ELF-1 (cell line): ENCODE results near the gene OR8B12.

Experiments used
- DNase-seq: peaks from one replicate; pipeline ENCODE4 v3.0.0-alpha.2; 2016; ENCODE audit warnings: low read depth, low spot score

OR8B12 gene, protein sequence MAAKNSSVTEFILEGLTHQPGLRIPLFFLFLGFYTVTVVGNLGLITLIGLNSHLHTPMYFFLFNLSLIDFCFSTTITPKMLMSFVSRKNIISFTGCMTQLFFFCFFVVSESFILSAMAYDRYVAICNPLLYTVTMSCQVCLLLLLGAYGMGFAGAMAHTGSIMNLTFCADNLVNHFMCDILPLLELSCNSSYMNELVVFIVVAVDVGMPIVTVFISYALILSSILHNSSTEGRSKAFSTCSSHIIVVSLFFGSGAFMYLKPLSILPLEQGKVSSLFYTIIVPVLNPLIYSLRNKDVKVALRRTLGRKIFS

DNA sequence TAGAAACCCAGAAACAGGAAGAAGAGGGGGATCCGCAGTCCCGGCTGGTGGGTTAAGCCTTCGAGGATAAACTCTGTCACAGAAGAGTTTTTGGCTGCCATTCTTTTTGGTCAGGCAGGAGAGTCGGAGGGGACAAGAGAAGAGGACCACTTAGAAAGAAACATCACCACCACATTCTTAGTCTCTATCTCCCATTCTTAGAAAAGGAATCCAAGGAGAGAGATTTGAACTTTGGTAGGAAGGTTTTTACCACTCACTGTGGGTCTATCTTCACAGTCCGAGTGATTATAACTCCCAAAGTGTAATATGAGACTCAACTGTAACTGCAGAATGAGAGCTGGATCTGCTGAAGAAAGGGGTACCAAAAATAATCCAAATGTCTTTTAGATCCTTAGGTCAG, at the start of gene OR8B12:
Gene OR8B12 (minus strand): TSS at position 101 of the 400 bp plus-strand sequence. CDS start 0 bp downstream, at position 101.
- no peak for DNase-seq

DNA sequence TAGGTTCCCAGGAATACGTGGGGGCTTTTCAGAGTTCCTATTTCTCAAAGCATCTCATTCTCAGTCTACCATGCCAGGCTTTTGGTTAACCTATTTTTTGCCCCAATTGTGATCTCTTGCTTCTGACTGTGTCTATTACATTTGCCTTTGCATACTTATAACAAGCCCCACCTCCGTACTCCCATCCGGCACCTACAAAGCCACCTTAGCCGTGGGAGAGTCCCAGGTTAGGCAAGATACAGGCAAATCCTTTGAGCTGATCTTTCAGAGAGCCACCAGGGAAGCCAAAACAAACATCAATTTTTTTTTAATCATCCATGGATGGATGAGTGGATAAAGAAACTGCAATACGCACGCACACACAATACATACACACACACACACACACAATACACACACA, 49.2 kb upstream of the OR8B12 start:
- no peak for DNase-seq

DNA sequence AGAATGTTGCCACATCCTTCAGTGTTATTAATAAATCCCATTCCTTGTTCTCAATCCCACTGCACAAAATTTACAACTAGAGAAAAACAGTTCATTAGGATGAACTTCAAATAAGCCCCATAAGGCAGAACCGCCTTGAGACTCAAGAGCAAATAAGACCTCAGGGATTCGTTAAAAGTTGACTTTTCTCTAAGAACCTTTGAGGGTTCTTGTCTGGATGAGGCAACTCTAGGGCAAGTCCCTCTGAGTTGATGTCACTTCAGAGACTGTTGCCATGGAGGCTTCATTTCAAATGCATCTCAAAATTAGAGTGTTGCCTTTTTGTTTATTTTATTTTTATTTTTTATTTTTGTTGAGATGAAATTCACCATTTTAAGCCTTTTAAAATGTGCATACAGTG, 48.0 kb upstream of the OR8B12 start:
- DNase-seq: no peak

DNA sequence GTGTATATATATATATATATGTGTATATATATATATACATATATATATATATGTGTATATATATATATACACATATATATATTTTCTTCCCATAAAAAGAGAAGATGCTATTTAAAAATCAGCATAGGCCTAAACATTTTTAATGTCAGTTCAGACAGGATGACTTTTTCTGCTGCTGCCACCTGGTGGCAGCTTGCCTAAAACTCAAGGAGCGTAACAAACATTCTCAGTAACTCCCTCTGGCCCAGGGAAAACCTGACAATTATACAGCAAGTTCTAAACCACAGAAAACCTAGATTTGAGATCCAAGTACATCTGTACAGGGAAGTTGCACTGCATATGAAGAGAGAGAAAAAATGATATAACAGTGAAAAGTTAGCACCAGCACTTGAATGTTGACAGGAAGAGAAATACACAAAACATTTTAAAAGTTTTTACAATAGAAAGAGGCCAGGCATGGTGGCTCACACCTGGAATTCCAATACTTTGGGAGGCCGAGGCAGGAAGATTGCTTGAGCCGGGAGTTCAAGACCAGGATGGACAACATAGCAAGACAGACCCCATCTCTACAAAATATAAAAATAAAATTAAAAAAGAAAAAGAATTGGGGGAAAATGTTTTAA, 42.9 kb upstream of the OR8B12 start:
- DNase-seq: peak; percentile 59

DNA sequence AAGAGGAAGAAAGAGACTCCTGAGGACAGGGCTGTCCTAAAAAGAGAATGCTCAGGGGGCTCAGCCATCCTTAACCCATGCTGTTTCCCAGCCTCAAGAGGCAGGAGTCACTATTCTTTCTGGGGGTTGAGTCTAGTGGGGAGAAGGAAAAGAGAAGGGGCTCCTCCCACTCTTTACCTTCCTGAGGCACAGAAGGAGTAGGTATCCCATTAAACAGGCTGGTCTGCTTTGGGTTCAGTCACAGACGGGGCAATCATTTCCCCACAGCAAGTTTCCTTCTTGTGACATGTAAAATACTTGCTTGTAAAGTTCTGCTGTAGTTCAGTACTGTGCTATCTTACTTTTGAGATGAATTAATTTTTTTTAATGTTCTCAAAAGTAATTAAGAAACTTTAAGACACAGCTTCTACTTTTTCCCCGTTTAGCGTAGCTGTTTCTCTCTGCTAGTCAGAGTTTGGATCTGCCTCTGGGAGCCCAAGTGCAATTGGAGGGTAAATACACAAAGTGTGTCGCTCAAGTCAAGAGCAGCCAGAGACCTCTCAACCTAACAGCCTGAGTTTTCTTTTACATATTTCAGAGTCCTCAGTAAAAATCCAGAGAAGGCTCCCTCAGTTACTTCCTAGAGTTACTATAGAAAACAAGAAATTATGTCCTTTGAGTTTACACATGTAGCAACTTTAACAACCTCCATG, 41.4 kb upstream of the OR8B12 start:
- DNase-seq: no peak

DNA sequence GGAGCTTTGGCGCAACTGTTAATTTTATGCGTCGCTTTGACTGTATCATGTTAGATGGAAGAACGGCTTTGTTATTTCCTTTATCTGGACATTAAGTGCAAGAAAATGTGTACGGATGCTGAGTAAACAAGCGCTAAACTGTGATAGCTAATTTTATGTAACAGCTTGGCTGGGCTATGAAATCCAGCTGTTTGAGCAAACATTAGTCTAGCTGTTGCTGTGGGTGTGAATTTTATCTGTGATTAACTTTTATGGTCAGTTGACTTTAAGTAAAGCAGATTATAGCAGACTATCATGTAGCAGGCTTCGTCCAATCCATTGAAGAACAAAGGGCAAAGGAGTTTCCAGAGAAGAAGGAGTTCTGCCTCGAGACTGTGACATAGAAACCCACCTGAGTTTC, 40.3 kb upstream of the OR8B12 start:
- no peak for DNase-seq

DNA sequence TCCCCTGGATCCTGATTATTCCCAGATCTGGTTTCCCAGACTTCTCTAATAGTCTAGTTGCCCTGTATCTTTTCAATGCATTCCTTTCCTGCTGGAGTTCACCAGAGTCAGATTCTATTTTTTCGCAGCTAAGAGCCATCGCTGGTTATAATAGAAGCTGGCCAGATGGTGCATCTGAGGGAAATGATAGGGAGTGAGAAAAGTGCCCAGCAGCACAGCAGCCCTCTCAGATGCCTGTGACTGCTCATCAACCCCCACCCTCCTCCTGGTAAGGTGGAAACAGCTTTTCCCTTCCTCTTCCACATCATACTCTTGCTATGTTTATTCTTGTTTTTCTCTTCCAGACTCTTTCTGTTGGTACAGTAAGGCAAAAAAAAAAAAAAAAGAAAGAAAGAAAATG, 39.1 kb upstream of the OR8B12 start:
- DNase-seq: no peak

DNA sequence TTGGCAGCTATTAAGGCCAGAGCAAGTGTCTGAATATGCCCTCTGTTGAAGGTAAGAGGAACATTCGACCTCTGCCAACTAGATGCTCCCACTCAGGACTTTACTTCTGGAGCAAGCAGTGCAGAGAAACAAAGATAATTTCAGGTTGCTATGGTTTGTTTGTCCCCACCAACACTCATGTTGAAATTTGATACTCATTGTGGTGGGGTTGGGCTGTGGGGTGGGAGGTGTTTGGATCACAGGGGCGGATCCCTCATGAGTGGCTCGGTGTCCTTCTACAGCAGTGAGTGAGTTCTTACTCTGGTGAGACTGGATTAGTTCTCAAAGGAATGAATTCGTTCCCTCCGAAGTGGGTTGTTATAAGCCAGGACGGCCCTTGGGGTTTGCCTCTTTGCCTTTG, 38.4 kb upstream of the OR8B12 start:
- no peak for DNase-seq

DNA sequence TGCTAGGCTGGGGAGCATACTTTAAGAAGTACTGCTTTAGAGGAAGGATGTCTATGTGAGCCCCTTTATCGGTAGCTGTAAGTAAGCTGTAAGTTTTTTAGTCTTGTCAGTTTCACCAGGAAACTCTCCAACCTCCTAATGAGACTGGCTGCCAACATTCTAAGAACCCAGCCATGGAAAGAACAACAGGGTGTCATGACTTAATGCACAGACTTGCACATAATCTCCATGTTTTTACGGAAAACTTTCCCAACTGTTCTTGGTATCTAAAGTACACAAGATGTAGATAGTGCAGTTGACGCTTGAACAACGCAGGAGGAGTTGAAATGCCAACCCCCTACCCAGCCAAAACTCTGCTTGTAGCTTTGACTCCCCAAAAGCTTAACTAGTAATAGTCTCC, 35.3 kb upstream of the OR8B12 start:
- no peak for DNase-seq

DNA sequence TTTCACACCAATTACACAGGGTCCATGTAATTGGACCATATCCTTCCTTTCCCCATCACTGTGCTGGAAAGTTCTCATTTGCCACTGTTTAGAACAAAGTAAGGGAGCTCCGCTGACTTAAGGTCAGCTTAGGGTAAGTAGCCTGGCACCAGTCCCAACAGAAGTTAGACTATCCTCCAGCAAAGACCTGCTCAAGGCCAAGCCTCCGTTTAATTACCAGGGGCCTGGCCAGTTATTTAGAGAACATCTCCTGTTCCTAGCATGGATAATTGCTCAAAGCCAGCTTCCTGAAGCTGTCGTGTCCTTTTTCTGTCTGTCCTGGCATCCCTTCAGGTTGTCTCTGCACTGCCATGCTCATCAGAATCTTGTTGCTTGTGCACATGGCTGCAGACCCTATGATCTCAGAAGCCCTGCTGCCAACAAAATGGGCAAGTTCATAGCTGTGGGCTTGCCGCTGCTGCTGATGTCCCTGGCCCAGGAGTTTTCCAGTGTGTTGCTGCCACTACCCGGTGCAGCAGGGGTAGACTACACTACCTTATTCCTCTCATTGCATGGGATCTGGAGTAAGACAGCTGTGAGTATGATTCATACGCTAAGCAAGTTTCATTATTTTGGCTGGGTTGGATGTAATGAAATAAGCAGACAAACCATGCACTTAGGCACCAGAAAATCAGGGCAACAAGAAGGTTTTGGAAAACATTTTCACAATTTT, 34.4 kb upstream of the OR8B12 start:
- no peak for DNase-seq

DNA sequence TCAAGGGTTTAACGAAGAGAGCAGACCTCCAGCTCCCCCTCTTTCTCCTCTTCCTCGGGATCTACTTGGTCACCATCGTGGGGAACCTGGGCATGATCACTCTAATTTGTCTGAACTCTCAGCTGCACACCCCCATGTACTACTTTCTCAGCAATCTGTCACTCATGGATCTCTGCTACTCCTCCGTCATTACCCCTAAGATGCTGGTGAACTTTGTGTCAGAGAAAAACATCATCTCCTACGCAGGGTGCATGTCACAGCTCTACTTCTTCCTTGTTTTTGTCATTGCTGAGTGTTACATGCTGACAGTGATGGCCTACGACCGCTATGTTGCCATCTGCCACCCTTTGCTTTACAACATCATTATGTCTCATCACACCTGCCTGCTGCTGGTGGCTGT, 26.7 kb upstream of the OR8B12 start:
- no peak for DNase-seq

DNA sequence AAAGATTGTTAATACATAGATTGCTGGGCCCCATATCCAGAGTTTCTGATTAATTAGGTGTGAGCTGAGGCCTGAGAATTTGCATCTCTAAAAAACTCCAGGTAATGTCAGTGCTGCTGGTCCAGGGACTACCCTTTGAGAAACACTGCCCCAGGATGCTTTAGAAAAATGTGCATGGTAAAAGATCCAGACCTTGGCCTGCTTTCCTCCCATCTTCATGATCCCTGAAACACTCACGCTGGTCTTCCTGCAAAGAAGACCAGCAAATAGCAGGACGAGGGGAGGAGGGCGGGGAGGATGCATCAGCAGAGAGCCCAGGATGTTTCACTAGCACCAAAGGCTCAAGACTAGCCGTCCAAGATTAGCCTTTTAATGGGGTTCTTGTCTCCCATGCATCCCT, 26.2 kb upstream of the OR8B12 start, which contains the start of gene OR8A1:
Gene OR8A1 (plus strand): TSS at position 301 of the 400 bp plus-strand sequence. CDS start 123 bp downstream, outside the sequence.
- DNase-seq: no peak

DNA sequence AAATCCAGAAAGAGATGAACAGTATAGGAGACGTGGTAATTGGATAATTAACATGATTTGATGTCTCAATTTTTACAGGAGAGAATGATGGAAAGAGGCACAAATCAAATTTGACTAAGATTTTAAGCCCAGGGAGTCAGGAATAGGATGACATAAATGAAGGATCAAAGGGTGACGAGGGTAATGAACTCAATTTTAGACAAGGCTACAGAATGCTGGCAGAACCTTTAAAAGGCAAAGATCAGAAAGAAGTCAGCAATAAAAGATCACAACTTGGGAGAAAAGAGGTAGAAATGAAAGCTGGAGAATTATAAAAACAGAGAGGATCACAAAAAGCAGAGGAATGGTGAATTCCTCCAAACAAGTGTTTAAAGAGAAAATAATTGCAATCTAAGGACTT, 13.4 kb upstream of the OR8B12 start:
- no peak for DNase-seq

DNA sequence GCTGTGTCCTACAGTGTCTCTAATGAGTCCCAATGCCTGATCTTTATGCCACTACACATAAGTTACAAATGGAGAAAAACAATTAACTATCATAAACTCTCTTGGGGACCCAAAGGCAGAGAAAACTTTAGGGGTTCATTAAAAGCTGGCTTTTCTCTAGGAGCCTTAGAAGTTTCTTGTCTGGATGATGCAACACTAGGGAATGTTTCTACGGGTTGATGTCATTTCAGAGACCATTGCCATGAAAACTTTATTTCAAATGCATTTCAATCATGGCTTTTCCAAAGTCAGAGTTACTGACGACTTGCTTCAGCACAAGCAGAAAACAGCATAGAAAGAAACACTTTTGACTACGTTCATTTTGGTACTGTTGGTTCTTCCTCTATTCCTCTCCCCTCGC, 8.5 kb upstream of the OR8B12 start:
- DNase-seq: no peak

DNA sequence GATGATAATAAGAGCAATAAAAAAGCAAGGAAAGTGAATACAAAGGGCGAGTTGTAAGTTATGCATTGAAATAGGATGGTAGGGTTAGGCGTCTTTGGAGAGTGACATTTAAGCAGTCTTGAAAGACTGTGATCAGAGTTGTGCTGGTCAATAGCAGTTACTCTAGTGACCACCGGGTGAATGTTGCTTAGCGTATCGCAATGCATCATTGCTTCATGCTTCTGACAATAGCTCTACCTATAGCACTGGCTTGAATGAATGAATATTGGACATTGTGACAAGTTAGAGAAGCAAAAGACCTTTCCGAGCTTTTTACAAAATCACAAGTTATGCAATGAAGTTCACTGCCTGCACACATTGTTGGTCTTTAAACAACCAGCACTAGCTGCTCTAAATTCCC, 7.7 kb upstream of the OR8B12 start:
- no peak for DNase-seq

DNA sequence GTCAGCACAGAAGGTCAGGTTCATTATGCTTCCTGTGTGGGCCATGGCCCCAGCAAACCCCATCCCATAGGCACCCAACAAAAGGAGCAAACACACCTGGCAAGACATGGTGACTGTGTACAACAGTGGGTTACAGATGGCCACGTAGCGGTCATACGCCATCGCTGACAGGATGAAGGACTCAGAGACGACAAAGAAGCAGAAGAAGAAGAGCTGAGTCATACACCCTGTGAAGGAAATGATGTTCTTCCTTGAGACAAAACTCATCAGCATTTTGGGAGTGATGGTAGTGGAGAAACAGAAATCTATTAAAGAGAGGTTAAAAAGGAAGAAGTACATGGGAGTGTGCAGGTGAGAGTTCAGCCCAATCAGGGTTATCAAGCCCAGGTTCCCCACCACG, 309 bp downstream of the OR8B12 start:
- DNase-seq: no peak

DNA sequence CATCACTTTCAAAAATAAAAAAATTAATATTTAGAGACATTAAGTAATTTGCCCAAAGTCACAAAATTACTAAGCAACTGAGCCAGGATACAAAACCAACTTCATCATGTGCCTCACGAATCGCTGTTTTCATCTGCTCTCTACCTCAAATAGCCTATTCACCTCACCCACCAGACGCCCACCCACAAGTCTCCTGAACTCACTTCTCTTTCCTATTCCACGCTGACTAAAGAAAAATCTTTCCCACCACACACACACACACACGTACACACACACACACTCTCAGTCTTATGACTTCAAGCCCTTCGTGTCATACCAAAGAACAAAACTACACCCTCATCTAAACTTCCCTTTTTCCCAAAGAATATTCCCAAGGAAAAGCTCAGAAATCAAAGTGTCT, 2.2 kb downstream of the OR8B12 start:
- no peak for DNase-seq

DNA sequence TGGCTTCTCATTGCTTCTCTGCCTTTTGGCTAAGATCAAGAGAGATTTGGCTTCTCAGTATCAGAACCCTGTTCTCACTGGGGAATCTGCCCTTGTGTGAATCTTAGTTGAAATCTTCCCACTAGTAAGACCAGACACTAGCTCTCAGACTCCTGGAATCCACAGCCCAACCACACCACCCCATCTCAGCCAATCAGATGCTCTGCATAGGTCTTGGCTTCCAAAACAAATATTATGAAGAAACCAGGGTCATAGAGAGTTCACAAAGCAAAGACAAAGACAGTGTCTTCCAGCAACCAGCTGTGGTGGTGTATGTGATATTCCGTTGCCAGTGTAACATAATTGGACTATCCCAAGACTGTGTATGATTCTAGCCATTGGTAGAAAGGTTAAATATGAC, 5.4 kb downstream of the OR8B12 start:
- no peak for DNase-seq

DNA sequence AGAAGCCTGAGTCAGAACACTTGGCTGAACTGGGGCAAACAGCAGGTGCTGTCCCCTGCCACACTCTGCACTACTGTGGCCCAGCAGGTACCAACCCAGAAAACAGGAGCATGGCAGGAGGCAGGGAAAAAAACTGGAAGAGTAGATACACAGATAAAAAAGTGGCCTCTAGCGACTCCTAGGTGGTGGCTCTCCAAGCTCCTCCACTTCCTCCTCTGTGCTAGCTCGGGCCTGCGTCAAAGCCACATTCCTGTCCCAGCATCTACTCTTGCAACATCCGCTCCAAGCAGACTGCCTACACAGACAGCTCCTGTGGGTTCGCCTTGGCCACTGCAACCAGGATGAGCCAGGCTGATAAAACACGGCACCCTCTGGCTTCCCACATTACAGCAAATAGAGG, 6.9 kb downstream of the OR8B12 start:
- peak; percentile 81 for DNase-seq

DNA sequence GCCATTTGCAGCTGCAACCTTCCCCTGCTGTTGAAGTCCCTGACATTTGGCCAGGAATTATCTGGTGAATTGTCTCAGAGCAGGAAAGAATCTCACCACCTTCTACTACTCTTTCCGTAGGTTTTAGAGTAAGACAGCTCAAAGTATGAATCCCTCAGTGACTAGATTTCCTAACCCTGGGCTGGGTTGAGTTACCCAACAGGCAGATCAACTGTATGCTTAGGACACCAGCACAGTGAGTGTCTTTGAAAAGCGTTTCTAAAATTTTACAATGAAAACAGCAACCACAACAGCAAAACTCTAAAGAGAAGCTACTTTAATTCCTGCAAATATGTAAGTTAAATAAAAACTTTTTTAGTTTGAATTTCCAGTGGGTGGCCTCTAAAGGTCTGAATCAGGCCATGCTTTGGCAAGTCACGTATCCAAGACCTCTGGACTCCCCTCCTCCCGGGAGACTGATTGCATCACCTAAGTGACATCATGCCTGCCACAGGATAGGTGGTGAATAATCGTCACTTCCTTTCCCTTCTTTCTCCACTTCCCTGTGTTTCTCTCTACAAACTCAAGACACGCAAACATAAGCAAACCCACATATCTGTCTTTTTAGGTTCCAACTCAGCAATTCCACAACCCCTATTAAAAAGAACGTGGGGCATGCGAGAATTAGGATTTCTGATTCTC, 7.8 kb downstream of the OR8B12 start:
- DNase-seq: no peak

DNA sequence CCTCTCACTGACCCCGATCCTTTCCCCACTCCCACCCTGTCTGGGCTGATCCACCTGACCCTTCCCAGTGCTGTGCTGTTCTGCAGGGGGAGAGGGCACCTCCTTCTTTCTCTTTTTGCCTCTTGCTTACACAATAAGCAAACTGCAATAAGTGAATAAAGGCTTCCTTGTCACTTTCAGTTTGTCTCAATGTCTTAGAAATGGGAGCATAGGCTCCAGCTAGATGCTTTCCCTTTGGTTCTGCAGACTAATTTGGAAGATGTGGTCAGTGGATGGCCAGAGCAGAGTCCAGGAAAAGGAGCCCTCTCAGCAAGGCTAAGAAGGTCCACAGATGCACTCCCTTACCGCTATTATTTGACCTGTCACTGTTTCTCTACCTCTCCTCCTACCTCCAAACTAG, 9.4 kb downstream of the OR8B12 start:
- DNase-seq: no peak

DNA sequence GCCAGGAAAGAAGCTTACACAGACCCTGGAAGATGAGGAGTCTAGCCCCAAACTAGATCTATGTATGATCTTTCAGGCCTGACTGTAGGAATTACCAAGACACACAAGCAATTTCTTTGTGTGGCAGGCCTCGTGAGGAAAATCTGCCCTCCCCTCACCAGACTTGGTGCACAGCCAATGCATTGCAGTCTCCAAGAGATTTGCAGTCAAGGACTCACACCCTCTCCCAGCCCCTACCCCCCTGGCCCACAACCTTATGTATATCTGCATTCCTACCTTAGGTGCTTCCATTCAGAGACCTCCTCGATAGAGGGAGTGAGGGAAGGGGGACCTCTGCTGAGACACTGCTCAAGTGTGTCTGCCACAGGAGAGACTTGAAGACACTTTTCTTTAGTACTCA, 9.8 kb downstream of the OR8B12 start:
- DNase-seq: no peak
